IMR-90 (cell line): ENCODE results near the gene MYL4. TPM values are rescaled to one million over a fixed set of nuclear protein-coding genes. Genes with fewer than 3 reads are reported as not detected.

Experiments
- ATAC-seq: fragments of 200-7000 bp; cut with Tn5 transposase; 2 replicates; pipeline ENCODE4 v1.9.1; 2020; ENCODE audit warnings: low read depth, mild to moderate bottlenecking, moderate library complexity
- BruUV-seq: library from RNA; stranded (reverse); fragments of 400-500 nt; replicated peaks from 2 replicates; lab custom pipeline; 2021; lab: Mats Ljungman, UMichigan
- CTCF ChIA-PET: fragments of 300-600 bp; formaldehyde crosslinking; extraction: SDS; loops from one replicate; lab custom pipeline; 2021; ENCODE audit warnings: antibody characterized with exemption; lab: Yijun Ruan, JAX
- POLR2A ChIA-PET: fragments of 300-600 bp; sonication (Branson Sonifier 250); formaldehyde crosslinking; loops from one replicate; lab custom pipeline; 2022; ENCODE audit warnings: antibody characterized with exemption; ENCODE audit not compliant: unreplicated experiment; lab: Charles Lee
- DNase-seq: peaks from one replicate; pipeline ENCODE4 v3.0.0; 2013
- H2AFZ ChIP-seq: replicated peaks from 2 replicates; pipeline ENCODE3; 2013; ENCODE audit warnings: low read length, mild to moderate bottlenecking; ENCODE audit not compliant: poor library complexity
- H2AK5ac ChIP-seq: 2 replicates; pipeline ENCODE4 v1.6.1; 2013; ENCODE audit warnings: low read depth, low read length, inconsistent platforms
- H2AK9ac ChIP-seq: replicated peaks from 2 replicates; pipeline ENCODE3; 2013; ENCODE audit warnings: mild to moderate bottlenecking, low read depth, low read length, moderate library complexity; ENCODE audit not compliant: poor library complexity
- H2BK120ac ChIP-seq: 2 replicates; pipeline ENCODE4 v1.6.1; 2013; ENCODE audit warnings: low read depth, low read length, inconsistent platforms
- H2BK15ac ChIP-seq: 3 replicates; pipeline ENCODE4 v1.6.1; 2013; ENCODE audit warnings: low read depth, low read length, inconsistent platforms
- H2BK20ac ChIP-seq: 2 replicates; pipeline ENCODE4 v1.6.1; 2013; ENCODE audit warnings: low read depth, mild to moderate bottlenecking, inconsistent platforms, low read length, moderate library complexity
- H2BK5ac ChIP-seq: 2 replicates; pipeline ENCODE4 v1.6.1; 2013; ENCODE audit warnings: mild to moderate bottlenecking, low read depth, low read length, inconsistent platforms; ENCODE audit not compliant: poor library complexity, severe bottlenecking
- H3K14ac ChIP-seq: replicated peaks from 2 replicates; pipeline ENCODE4 v1.6.1; 2013; ENCODE audit warnings: low read depth, low read length, inconsistent platforms
- H3K18ac ChIP-seq: 2 replicates; pipeline ENCODE4 v1.6.1; 2013; ENCODE audit warnings: low read depth, low read length, control low read depth
- H3K23ac ChIP-seq: 2 replicates; pipeline ENCODE4 v1.6.1; 2013; ENCODE audit warnings: low read depth, low read length, inconsistent platforms
- H3K27ac ChIP-seq: 2 replicates; pipeline ENCODE4 v1.5.1; 2013; ENCODE audit warnings: mild to moderate bottlenecking, control low read depth, low read length; ENCODE audit not compliant: insufficient read depth
- H3K27me3 ChIP-seq: 2 replicates; pipeline ENCODE4 v1.6.1; 2013; ENCODE audit warnings: low read length; ENCODE audit not compliant: control insufficient read depth, insufficient read depth
- H3K36me3 ChIP-seq: 2 replicates; pipeline ENCODE4 v1.6.1; 2013; ENCODE audit warnings: low read length, mixed read lengths; ENCODE audit not compliant: control insufficient read depth, insufficient read depth
- H3K4ac ChIP-seq: 2 replicates; pipeline ENCODE4 v1.6.1; 2013; ENCODE audit warnings: low read depth, low read length, inconsistent platforms
- H3K4me1 ChIP-seq: 2 replicates; pipeline ENCODE4 v1.6.1; 2013; ENCODE audit warnings: low read length, mixed read lengths; ENCODE audit not compliant: control insufficient read depth, insufficient read depth
- H3K4me2 ChIP-seq: 2 replicates; pipeline ENCODE4 v1.6.1; 2013; ENCODE audit warnings: low read depth, mild to moderate bottlenecking, control low read depth, low read length, moderate library complexity
- H3K4me3 ChIP-seq: 2 replicates; pipeline ENCODE4 v1.5.1; 2013; ENCODE audit warnings: low read depth, mild to moderate bottlenecking, control low read depth, low read length, moderate library complexity; ENCODE audit not compliant: insufficient read depth
- H3K56ac ChIP-seq: 2 replicates; pipeline ENCODE4 v1.6.1; 2013; ENCODE audit warnings: low read length, inconsistent platforms; ENCODE audit not compliant: insufficient read depth; ENCODE audit errors: extremely low read depth
- H3K79me1 ChIP-seq, 2 experiments: 2 replicates each; pipeline ENCODE4 v1.6.1; 2013; ENCODE audit warnings: low read length in 2 of 2, inconsistent platforms in 1 of 2, low read depth in 1 of 2
- H3K9ac ChIP-seq: 2 replicates; pipeline ENCODE4 v1.6.1; 2013; ENCODE audit warnings: low read depth, low read length, control low read depth
- H3K9me1 ChIP-seq: 2 replicates; pipeline ENCODE4 v1.6.1; 2013; ENCODE audit warnings: low read length, inconsistent platforms; ENCODE audit not compliant: insufficient read depth
- H3K9me3 ChIP-seq: 2 replicates; pipeline ENCODE4 v1.6.1; 2013; ENCODE audit warnings: low read length; ENCODE audit not compliant: control insufficient read depth, insufficient read depth
- H4K20me1 ChIP-seq: 2 replicates; pipeline ENCODE4 v1.6.1; 2013; ENCODE audit warnings: low read length, inconsistent platforms; ENCODE audit not compliant: insufficient read depth
- H4K5ac ChIP-seq: 2 replicates; pipeline ENCODE4 v1.6.1; 2013; ENCODE audit warnings: mild to moderate bottlenecking, low read depth, low read length, control low read depth
- H4K8ac ChIP-seq, 2 experiments: 2 replicates each; pipeline ENCODE4 v1.6.1; 2013; ENCODE audit warnings: low read depth in 2 of 2, low read length in 2 of 2, control low read depth in 1 of 2, inconsistent platforms in 1 of 2
- H4K91ac ChIP-seq: 2 replicates; pipeline ENCODE4 v1.6.1; 2013; ENCODE audit warnings: low read depth, low read length, inconsistent platforms; ENCODE audit not compliant: insufficient read depth
- BHLHE40 ChIP-seq: fragments of 150-350 bp; IDR thresholded peaks from 2 replicates; pipeline ENCODE4 v1.6.1; 2016; ENCODE audit warnings: mild to moderate bottlenecking, low read depth, low read length
- CEBPB ChIP-seq: IDR thresholded peaks from 2 replicates; pipeline ENCODE4 v1.6.1; 2012; ENCODE audit warnings: low read depth, low read length, improper control_type of control experiment
- CHD1 ChIP-seq: IDR thresholded peaks from 2 replicates; pipeline ENCODE4 v1.6.1; 2012; ENCODE audit warnings: low read depth, low read length, improper control_type of control experiment
- CTCF ChIP-seq: conservative IDR thresholded peaks from 2 replicates; pipeline ENCODE4 v1.5.1; 2012; ENCODE audit warnings: mild to moderate bottlenecking, low read depth, low read length, improper control_type of control experiment
- FOS ChIP-seq: fragments of 150-350 bp; IDR thresholded peaks from 2 replicates; pipeline ENCODE4 v1.6.1; 2016; ENCODE audit warnings: low read depth, low read length
- MAFK ChIP-seq: IDR thresholded peaks from 2 replicates; pipeline ENCODE4 v1.6.1; 2012; ENCODE audit warnings: low read depth, low read length, improper control_type of control experiment
- MAZ ChIP-seq: IDR thresholded peaks from 2 replicates; pipeline ENCODE4 v1.6.1; 2012; ENCODE audit warnings: low read depth, mild to moderate bottlenecking, low read length, improper control_type of control experiment, moderate library complexity, borderline replicate concordance
- MXI1 ChIP-seq: IDR thresholded peaks from 2 replicates; pipeline ENCODE4 v1.6.1; 2012; ENCODE audit warnings: low read depth, mild to moderate bottlenecking, low read length, moderate library complexity, borderline replicate concordance
- NFE2L2 ChIP-seq: fragments of 150-350 bp; IDR thresholded peaks from 2 replicates; pipeline ENCODE4 v1.6.1; 2016; ENCODE audit warnings: low read depth, mild to moderate bottlenecking, low read length
- POLR2A ChIP-seq: IDR thresholded peaks from 2 replicates; pipeline ENCODE4 v1.6.1; 2012; ENCODE audit warnings: mild to moderate bottlenecking, low read depth, low read length
- RAD21 ChIP-seq: IDR thresholded peaks from 2 replicates; pipeline ENCODE4 v1.6.1; 2012; ENCODE audit warnings: low read length, improper control_type of control experiment
- RCOR1 ChIP-seq: IDR thresholded peaks from 2 replicates; pipeline ENCODE4 v1.6.1; 2012; ENCODE audit warnings: mild to moderate bottlenecking, low read length, improper control_type of control experiment; ENCODE audit not compliant: insufficient replicate concordance
- RFX5 ChIP-seq: IDR thresholded peaks from 2 replicates; pipeline ENCODE4 v1.8.0; 2012; ENCODE audit warnings: low read depth, mild to moderate bottlenecking, low read length, moderate library complexity
- SMC3 ChIP-seq: fragments of 150-350 bp; IDR thresholded peaks from 2 replicates; pipeline ENCODE4 v1.6.1; 2016; ENCODE audit warnings: low read depth, mild to moderate bottlenecking, antibody characterized with exemption, low read length, moderate library complexity
- USF2 ChIP-seq: fragments of 150-350 bp; IDR thresholded peaks from 2 replicates; pipeline ENCODE4 v1.6.1; 2017; ENCODE audit warnings: mild to moderate bottlenecking, antibody characterized with exemption, low read length, low read depth
- WGBS, 2 experiments: methylation state at CpG; one replicate each; pipeline versions ENCODE4 v1.1.5 to v1.1.7; 2013; ENCODE audit warnings: missing lambda C conversion rate in 2 of 2; ENCODE audit not compliant: insufficient read length in 1 of 2; ENCODE audit errors: extremely low coverage in 2 of 2; 5-methylcytosine and 5-hydroxymethylcytosine counted together
- dilution Hi-C: fragments of 300-500 bp; cut with HindIII; formaldehyde crosslinking; loops from one replicate; pipeline ENCODE4 v1.14.3; 2018; ENCODE audit warnings: low sequenced_read_pairs; ENCODE audit not compliant: unreplicated experiment
- in situ Hi-C: fragments of 300-500 bp; cut with MboI; formaldehyde crosslinking; loops from 3 replicates; pipeline ENCODE4 v1.14.3; 2019; ENCODE audit warnings: low sequenced_read_pairs, inconsistent platforms, mixed read lengths
- intact Hi-C: fragments of 100-400 bp; cut with micrococcal nuclease; formaldehyde crosslinking; loops from 2 replicates; pipeline ENCODE4 v1.10.0; 2022
- polyA plus RNA-seq, 3 experiments: library from polyadenylated mRNA; depleted of rRNA; stranded (reverse); fragments of >200 nt; gene quantifications; 2 replicates each; pipeline ENCODE4 v1.2.3, GENCODE V29; 2012; ENCODE audit warnings: low replicate concordance in 1 of 3
- total RNA-seq: library from RNA; depleted of rRNA; stranded (reverse); fragments of >200 nt; gene quantifications from 2 replicates; pipeline ENCODE4 v1.2.3, GENCODE V29; 2012
- TF ChIP-seq, protein P1 (sequence below): fragments of 150-350 bp; IDR thresholded peaks from 2 replicates; pipeline ENCODE4 v1.6.1; 2016; ENCODE audit warnings: low read depth, mild to moderate bottlenecking, low read length, moderate library complexity, borderline replicate concordance

The MYL4 gene
- total and polyA plus RNA-seq, 2 of the 4 experiments (the other 2 are of a cell fraction) = not detected

GRCh38 chr17:47210779-47211178 is 1.6 kb downstream of the MYL4 start:
- in situ Hi-C loops = no loop called here
- Histone ChIP-seq H4K91ac (no peak overlapping the region), H3K9me3 (no peaks in the 10 kb centered on the region), H2BK5ac (no peak overlapping the region), H3K79me1 (no peaks in the 10 kb centered on the region), H3K23ac (no peak overlapping the region), H3K14ac (no peak overlapping the region), H2BK20ac (no peak overlapping the region), H2AK9ac (no peak overlapping the region), H3K4me3 (no peak overlapping the region), H3K9me1 (peaks cover 3% of the 10 kb centered on the region), H2BK15ac (no peak overlapping the region), H3K4ac (no peak overlapping the region), H3K56ac (no peak overlapping the region), H3K18ac (no peak overlapping the region), H3K27me3 (peaks cover 8% of the 10 kb centered on the region), H3K36me3 (no peaks in the 10 kb centered on the region), H3K4me2 (no peak overlapping the region), H2AK5ac (no peak overlapping the region), H4K8ac (no peak overlapping the region), H3K9ac (no peak overlapping the region), H2BK120ac (no peak overlapping the region), H3K4me1 (peaks cover 10% of the 10 kb centered on the region), H4K5ac (no peak overlapping the region), H4K20me1 (no peaks in the 10 kb centered on the region), H2AFZ (no peak overlapping the region), H3K27ac (no peak overlapping the region)
- intact Hi-C loops = loop anchor here (1.0 kb wide), 1 partner anchor 10 kb away; no protein-coding TSS in a partner anchor
- BruUV-seq = no TSS peak
- CTCF ChIA-PET = no interaction called here
- DNase-seq (no peak), ATAC-seq (no peak)
- POLR2A ChIA-PET = no interaction called here
- WGBS, 2 experiments = no CpG with 5 or more reads among the region's 2 CpGs
- dilution Hi-C loops = no loop called here
- TF ChIP-seq POLR2A = no peak
- no peak for TF ChIP-seq CTCF
- no peak for TF ChIP-seq MXI1
- no peak for TF ChIP-seq CEBPB
- no peak for TF ChIP-seq CHD1
- no peak for TF ChIP-seq RAD21
- no peak for TF ChIP-seq MAFK
- TF ChIP-seq SMC3 = no peak
- no peak for TF ChIP-seq FOS
- TF ChIP-seq BHLHE40 = no peak
- TF ChIP-seq RCOR1 = no peak
- no peak for TF ChIP-seq NFE2L2
- TF ChIP-seq MAZ = no peak
- TF ChIP-seq RFX5 = no peak
- TF ChIP-seq, protein P1, sequence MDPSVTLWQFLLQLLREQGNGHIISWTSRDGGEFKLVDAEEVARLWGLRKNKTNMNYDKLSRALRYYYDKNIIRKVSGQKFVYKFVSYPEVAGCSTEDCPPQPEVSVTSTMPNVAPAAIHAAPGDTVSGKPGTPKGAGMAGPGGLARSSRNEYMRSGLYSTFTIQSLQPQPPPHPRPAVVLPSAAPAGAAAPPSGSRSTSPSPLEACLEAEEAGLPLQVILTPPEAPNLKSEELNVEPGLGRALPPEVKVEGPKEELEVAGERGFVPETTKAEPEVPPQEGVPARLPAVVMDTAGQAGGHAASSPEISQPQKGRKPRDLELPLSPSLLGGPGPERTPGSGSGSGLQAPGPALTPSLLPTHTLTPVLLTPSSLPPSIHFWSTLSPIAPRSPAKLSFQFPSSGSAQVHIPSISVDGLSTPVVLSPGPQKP = no peak
- TF ChIP-seq USF2 = no peak
